HEK293 (cell line): ENCODE results near the gene HRC.

Experiments used
- GLI2 ChIP-seq: fragments of 450-650 bp; formaldehyde crosslinking; IDR thresholded peaks from 2 replicates; pipeline ENCODE4; 2017; ENCODE audit warnings: missing biosample characterization, missing genetic modification characterization, low read depth, borderline replicate concordance
- GLIS2 ChIP-seq: fragments of 450-650 bp; formaldehyde crosslinking; IDR thresholded peaks from 2 replicates; pipeline ENCODE4 v1.5.1; 2016; ENCODE audit warnings: missing biosample characterization, missing genetic modification characterization
- HOXC10 ChIP-seq: sonication (generic); formaldehyde crosslinking; IDR thresholded peaks from 2 replicates; pipeline ENCODE4 v1.8.1; 2023; ENCODE audit warnings: mild to moderate bottlenecking, missing genetic modification reagents
- KLF9 ChIP-seq: fragments of 450-650 bp; formaldehyde crosslinking; IDR thresholded peaks from 2 replicates; pipeline ENCODE4 v1.5.1; 2016; ENCODE audit warnings: missing biosample characterization, missing genetic modification characterization, low read depth
- SCRT2 ChIP-seq: fragments of 450-650 bp; formaldehyde crosslinking; IDR thresholded peaks from 2 replicates; pipeline ENCODE4 v1.5.1; 2016; ENCODE audit warnings: missing biosample characterization, missing genetic modification characterization
- ZBTB7A ChIP-seq: fragments of 450-650 bp; formaldehyde crosslinking; IDR thresholded peaks from 2 replicates; pipeline ENCODE4 v1.5.1; 2016; ENCODE audit warnings: low read depth, missing biosample characterization, missing genetic modification characterization
- ZNF335 ChIP-seq: fragments of 450-650 bp; formaldehyde crosslinking; conservative IDR thresholded peaks from 2 replicates; pipeline ENCODE4 v1.5.1; 2016; ENCODE audit warnings: missing biosample characterization, missing genetic modification characterization
- ZNF433 ChIP-seq: fragments of 450-650 bp; formaldehyde crosslinking; IDR thresholded peaks from 2 replicates; pipeline ENCODE4 v1.5.1; 2016; ENCODE audit warnings: missing biosample characterization, missing genetic modification characterization, low read depth
- ZNF549 ChIP-seq: fragments of 450-650 bp; IDR thresholded peaks from 2 replicates; pipeline ENCODE4 v1.5.1; 2018; ENCODE audit warnings: missing biosample characterization, missing genetic modification characterization, mild to moderate bottlenecking, inconsistent platforms, moderate library complexity
- ZNF626 ChIP-seq: fragments of 450-650 bp; sonication (Bioruptor Pico); formaldehyde crosslinking; IDR thresholded peaks from 2 replicates; pipeline ENCODE4 v1.5.1; 2018; ENCODE audit warnings: missing biosample characterization, missing genetic modification characterization, inconsistent platforms
- ZNF658 ChIP-seq: fragments of 450-650 bp; formaldehyde crosslinking; IDR thresholded peaks from 2 replicates; pipeline ENCODE4; 2016; ENCODE audit warnings: missing biosample characterization, missing genetic modification characterization
- ZNF660 ChIP-seq: fragments of 450-650 bp; IDR thresholded peaks from 2 replicates; pipeline ENCODE4 v1.5.1; 2018; ENCODE audit warnings: missing biosample characterization, mild to moderate bottlenecking, missing genetic modification characterization
- ZNF664 ChIP-seq: fragments of 450-650 bp; formaldehyde crosslinking; IDR thresholded peaks from 2 replicates; pipeline ENCODE4 v1.5.1; 2016; ENCODE audit warnings: missing biosample characterization, missing genetic modification characterization
- ZNF791 ChIP-seq: fragments of 450-650 bp; formaldehyde crosslinking; IDR thresholded peaks from 2 replicates; pipeline ENCODE4 v1.5.1; 2016; ENCODE audit warnings: missing biosample characterization, missing genetic modification characterization
- TF ChIP-seq, protein P1 (sequence below): fragments of 450-650 bp; formaldehyde crosslinking; IDR thresholded peaks from 2 replicates; pipeline ENCODE4 v1.5.1; 2016; ENCODE audit warnings: missing biosample characterization, missing genetic modification characterization
- TF ChIP-seq, protein P2 (sequence below): fragments of 450-650 bp; formaldehyde crosslinking; IDR thresholded peaks from 2 replicates; pipeline ENCODE4 v1.5.1; 2016; ENCODE audit warnings: missing biosample characterization, missing genetic modification characterization, borderline replicate concordance
- TF ChIP-seq, protein P3 (sequence below): fragments of 450-650 bp; formaldehyde crosslinking; IDR thresholded peaks from 2 replicates; pipeline ENCODE4 v1.5.1; 2016; ENCODE audit warnings: missing biosample characterization, missing genetic modification characterization, low read depth
- TF ChIP-seq, protein P4 (sequence below): fragments of 450-650 bp; formaldehyde crosslinking; IDR thresholded peaks from 2 replicates; pipeline ENCODE4 v1.5.1; 2016; ENCODE audit warnings: missing biosample characterization, missing genetic modification characterization
- TF ChIP-seq, protein P5 (sequence below): fragments of 450-650 bp; formaldehyde crosslinking; conservative IDR thresholded peaks from 2 replicates; pipeline ENCODE4 v1.5.1; 2016; ENCODE audit warnings: low read depth, missing biosample characterization, missing genetic modification characterization

Gene HRC

DNA sequence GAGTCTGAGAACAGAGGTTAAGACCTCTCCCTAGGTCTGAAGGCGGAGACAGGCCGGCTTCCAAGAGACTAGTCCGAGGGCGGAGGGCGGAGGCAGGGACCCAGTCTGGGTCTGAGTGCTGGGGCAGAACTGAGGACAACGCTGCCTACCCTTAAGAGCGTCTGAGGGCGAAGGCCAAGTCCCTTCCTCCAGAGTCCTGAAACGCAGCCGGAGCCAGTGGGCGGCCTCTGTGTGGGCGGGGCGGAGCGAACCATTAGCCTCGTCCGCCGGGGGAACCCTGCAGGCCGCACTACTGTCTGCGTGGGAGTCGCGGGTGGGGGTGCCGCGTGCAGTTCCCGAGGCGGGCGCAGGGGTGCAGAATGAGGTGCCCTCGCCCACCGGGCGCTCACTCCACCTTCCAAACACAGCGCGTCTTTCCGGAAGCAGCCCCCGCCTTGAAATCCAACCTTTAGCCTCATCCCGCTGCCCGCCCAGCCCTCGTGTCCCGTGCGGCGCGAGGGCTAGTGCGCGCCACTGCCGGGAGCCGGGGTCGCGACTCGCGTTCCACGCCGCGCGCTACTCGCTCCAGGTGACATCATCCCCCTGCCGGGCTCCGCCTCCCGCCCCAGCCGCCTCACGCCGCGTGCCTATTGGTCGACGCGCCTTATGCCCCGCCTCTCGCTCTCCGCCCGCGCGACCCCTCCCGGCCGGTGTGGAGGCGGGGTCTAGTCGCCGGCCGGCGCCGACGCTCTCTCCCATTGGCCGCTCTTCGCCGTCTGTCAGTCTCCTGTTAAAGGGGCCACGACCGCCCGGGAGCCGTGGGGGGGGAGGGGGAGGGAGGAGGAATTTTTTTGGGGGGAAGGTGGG, 36.4 kb downstream of the HRC start, which contains the start of gene C19orf73 (continued):
- TF ChIP-seq, protein P1, sequence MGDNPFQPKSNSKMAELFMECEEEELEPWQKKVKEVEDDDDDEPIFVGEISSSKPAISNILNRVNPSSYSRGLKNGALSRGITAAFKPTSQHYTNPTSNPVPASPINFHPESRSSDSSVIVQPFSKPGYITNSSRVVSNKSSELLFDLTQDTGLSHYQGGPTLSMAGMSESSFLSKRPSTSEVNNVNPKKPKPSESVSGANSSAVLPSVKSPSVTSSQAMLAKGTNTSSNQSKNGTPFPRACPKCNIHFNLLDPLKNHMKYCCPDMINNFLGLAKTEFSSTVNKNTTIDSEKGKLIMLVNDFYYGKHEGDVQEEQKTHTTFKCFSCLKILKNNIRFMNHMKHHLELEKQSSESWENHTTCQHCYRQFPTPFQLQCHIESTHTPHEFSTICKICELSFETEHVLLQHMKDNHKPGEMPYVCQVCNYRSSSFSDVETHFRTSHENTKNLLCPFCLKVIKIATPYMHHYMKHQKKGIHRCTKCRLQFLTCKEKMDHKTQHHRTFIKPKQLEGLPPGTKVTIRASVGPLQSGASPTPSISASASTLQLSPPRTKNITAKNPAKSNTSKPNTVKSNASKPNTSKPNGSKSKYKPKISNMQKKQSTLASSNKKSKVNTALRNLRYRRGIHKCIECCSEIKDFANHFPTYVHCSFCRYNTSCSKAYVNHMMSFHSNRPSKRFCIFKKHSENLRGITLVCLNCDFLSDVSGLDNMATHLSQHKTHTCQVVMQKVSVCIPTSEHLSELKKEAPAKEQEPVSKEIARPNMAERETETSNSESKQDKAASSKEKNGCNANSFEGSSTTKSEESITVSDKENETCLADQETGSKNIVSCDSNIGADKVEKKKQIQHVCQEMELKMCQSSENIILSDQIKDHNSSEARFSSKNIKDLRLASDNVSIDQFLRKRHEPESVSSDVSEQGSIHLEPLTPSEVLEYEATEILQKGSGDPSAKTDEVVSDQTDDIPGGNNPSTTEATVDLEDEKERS (tag by site-specific recombination), result peak; percentile 85; the same call in 1 of the 2 replicates
- TF ChIP-seq, protein P2, sequence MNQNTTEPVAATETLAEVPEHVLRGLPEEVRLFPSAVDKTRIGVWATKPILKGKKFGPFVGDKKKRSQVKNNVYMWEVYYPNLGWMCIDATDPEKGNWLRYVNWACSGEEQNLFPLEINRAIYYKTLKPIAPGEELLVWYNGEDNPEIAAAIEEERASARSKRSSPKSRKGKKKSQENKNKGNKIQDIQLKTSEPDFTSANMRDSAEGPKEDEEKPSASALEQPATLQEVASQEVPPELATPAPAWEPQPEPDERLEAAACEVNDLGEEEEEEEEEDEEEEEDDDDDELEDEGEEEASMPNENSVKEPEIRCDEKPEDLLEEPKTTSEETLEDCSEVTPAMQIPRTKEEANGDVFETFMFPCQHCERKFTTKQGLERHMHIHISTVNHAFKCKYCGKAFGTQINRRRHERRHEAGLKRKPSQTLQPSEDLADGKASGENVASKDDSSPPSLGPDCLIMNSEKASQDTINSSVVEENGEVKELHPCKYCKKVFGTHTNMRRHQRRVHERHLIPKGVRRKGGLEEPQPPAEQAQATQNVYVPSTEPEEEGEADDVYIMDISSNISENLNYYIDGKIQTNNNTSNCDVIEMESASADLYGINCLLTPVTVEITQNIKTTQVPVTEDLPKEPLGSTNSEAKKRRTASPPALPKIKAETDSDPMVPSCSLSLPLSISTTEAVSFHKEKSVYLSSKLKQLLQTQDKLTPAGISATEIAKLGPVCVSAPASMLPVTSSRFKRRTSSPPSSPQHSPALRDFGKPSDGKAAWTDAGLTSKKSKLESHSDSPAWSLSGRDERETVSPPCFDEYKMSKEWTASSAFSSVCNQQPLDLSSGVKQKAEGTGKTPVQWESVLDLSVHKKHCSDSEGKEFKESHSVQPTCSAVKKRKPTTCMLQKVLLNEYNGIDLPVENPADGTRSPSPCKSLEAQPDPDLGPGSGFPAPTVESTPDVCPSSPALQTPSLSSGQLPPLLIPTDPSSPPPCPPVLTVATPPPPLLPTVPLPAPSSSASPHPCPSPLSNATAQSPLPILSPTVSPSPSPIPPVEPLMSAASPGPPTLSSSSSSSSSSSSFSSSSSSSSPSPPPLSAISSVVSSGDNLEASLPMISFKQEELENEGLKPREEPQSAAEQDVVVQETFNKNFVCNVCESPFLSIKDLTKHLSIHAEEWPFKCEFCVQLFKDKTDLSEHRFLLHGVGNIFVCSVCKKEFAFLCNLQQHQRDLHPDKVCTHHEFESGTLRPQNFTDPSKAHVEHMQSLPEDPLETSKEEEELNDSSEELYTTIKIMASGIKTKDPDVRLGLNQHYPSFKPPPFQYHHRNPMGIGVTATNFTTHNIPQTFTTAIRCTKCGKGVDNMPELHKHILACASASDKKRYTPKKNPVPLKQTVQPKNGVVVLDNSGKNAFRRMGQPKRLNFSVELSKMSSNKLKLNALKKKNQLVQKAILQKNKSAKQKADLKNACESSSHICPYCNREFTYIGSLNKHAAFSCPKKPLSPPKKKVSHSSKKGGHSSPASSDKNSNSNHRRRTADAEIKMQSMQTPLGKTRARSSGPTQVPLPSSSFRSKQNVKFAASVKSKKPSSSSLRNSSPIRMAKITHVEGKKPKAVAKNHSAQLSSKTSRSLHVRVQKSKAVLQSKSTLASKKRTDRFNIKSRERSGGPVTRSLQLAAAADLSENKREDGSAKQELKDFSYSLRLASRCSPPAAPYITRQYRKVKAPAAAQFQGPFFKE (tag by site-specific recombination), result no peak
- TF ChIP-seq GLI2 (tag by site-specific recombination) (no peak), ZNF791 (tag by site-specific recombination) (no peak), ZNF658 (tag by site-specific recombination) (no peak), ZNF433 (tag by site-specific recombination) (no peak), ZNF664 (tag by site-specific recombination) (no peak; the same call in 1 of the 2 replicates), ZBTB7A (tag by site-specific recombination) (peak; percentile 97), ZNF626 (tag by site-specific recombination) (no peak), ZNF335 (tag by site-specific recombination) (peak; percentile 90), ZNF549 (tag by site-specific recombination) (no peak), ZNF660 (tag by site-specific recombination) (peak; percentile 78), GLIS2 (tag by site-specific recombination) (peak; percentile 58), SCRT2 (tag by site-specific recombination) (peak; percentile 57), HOXC10 (CRISPR knock-in tag) (0 out of 2 replicates have a peak, but pooled peaks have one; percentile 62), KLF9 (peak; percentile 92)
- TF ChIP-seq, protein P3, sequence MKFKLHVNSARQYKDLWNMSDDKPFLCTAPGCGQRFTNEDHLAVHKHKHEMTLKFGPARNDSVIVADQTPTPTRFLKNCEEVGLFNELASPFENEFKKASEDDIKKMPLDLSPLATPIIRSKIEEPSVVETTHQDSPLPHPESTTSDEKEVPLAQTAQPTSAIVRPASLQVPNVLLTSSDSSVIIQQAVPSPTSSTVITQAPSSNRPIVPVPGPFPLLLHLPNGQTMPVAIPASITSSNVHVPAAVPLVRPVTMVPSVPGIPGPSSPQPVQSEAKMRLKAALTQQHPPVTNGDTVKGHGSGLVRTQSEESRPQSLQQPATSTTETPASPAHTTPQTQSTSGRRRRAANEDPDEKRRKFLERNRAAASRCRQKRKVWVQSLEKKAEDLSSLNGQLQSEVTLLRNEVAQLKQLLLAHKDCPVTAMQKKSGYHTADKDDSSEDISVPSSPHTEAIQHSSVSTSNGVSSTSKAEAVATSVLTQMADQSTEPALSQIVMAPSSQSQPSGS (tag by site-specific recombination), result peak; percentile 92
- TF ChIP-seq, protein P4, sequence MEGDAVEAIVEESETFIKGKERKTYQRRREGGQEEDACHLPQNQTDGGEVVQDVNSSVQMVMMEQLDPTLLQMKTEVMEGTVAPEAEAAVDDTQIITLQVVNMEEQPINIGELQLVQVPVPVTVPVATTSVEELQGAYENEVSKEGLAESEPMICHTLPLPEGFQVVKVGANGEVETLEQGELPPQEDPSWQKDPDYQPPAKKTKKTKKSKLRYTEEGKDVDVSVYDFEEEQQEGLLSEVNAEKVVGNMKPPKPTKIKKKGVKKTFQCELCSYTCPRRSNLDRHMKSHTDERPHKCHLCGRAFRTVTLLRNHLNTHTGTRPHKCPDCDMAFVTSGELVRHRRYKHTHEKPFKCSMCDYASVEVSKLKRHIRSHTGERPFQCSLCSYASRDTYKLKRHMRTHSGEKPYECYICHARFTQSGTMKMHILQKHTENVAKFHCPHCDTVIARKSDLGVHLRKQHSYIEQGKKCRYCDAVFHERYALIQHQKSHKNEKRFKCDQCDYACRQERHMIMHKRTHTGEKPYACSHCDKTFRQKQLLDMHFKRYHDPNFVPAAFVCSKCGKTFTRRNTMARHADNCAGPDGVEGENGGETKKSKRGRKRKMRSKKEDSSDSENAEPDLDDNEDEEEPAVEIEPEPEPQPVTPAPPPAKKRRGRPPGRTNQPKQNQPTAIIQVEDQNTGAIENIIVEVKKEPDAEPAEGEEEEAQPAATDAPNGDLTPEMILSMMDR (tag by site-specific recombination), result peak; percentile 91
- TF ChIP-seq, protein P5, sequence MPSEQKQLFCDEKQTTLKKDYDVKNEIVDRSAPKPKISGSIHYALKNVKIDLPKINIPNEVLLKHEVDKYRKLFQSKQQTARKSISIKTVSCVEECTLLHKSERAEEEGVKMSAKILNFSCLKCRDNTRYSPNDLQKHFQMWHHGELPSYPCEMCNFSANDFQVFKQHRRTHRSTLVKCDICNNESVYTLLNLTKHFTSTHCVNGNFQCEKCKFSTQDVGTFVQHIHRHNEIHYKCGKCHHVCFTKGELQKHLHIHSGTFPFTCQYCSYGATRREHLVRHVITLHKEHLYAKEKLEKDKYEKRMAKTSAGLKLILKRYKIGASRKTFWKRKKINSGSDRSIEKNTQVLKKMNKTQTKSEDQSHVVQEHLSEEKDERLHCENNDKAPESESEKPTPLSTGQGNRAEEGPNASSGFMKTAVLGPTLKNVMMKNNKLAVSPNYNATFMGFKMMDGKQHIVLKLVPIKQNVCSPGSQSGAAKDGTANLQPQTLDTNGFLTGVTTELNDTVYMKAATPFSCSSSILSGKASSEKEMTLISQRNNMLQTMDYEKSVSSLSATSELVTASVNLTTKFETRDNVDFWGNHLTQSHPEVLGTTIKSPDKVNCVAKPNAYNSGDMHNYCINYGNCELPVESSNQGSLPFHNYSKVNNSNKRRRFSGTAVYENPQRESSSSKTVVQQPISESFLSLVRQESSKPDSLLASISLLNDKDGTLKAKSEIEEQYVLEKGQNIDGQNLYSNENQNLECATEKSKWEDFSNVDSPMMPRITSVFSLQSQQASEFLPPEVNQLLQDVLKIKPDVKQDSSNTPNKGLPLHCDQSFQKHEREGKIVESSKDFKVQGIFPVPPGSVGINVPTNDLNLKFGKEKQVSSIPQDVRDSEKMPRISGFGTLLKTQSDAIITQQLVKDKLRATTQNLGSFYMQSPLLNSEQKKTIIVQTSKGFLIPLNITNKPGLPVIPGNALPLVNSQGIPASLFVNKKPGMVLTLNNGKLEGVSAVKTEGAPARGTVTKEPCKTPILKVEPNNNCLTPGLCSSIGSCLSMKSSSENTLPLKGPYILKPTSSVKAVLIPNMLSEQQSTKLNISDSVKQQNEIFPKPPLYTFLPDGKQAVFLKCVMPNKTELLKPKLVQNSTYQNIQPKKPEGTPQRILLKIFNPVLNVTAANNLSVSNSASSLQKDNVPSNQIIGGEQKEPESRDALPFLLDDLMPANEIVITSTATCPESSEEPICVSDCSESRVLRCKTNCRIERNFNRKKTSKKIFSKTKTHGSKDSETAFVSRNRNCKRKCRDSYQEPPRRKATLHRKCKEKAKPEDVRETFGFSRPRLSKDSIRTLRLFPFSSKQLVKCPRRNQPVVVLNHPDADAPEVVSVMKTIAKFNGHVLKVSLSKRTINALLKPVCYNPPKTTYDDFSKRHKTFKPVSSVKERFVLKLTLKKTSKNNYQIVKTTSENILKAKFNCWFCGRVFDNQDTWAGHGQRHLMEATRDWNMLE (tag by site-specific recombination), result no peak
